HTERT RPE-1 (cell line): ENCODE results near the gene MTHFS.
"Not testable (repeated sequence)": the region's sequence is repeated elsewhere in the genome, so short reads cannot be mapped to it uniquely, and the experiment has no call there.

Experiments
- in situ Hi-C: fragments of 300-500 bp; cut with MboI; formaldehyde crosslinking; loops from 4 replicates; pipeline ENCODE4 v1.14.3; 2020; ENCODE audit warnings: low sequenced_read_pairs

MTHFS gene

DNA sequence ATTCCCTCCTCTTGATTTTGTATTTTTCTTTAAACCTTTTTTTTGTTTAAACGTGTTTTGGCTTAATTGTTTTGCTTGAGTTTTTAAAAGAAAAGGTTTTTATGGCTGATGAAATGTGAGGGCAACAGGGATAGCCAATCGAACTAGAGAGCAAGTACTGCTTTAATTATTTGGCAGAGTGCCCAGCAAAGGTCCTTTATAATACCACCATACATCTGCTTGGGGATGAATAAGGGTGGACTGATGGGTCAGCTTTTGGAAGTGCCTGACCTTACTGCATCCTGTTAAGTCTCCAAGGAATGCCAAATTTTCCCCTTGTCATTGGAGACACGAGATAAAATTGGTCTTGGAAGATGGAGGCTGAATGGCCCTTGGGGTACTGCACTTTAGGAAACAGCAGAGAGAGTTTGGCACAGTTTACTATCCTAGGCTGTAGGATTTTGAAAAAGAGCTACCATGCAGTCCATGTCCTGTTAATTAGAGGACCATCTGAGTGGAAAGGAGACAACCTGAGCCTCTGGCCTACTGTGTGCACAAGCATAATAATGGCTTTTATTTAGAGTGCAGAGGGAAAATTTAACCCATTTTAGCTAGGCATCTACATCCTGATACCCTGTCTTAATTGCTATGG lies 19.8 kb upstream of the MTHFS start:
- in situ Hi-C loops = no loop called here

DNA sequence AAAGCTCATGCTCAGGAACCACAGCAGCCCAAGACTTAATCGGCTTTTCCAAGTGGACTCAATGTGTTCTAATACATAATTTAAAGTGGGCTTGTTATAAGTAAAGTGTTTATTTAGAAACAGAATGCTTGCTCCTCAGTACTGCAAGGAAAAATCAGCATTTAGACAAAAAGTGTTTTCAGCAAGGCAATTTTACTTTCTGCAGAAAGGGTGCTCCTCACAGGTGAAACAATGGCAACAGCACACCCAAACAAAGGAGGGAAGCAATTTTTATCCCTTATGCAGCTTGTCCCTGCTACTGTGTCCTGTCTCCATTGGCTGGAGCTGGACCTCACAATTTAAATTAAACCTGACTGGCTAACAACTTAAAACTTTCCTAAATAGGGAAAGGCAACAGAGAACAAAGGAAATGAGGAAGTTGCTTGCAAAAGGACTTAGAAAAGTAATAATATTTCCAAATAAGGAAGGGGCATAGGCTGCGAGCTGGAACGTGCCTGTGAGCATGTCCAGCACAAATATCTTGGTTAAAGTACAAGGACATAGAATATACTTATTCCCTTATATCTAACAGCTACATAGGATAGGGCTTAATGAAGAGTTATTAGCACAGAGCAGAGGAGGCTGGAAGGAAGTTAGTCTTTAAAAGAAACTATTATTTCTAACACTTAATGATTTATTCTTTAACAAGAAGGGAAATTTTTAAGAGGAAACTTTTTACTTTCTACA lies 19.1 kb upstream of the MTHFS start:
- in situ Hi-C loops = not testable (repeated sequence)

DNA sequence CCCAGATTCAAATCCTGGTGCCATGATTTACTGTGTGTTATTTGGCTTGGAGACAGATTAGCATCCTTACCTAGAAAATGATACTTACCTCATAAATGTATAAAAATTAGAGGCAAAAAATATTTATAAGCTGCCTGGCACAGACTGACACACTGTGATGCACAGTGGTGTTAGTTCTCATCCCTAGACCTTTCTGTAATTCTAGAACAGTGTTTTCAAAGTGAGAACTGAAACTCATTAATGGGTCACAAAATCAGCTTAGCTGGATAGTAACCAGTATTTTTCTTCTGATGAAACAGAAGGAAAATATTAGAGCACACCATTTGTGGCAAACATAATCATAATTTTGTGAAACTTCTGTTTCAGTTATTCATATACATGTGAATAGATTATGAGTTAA lies 17.9 kb upstream of the MTHFS start:
- in situ Hi-C loops = no loop called here

DNA sequence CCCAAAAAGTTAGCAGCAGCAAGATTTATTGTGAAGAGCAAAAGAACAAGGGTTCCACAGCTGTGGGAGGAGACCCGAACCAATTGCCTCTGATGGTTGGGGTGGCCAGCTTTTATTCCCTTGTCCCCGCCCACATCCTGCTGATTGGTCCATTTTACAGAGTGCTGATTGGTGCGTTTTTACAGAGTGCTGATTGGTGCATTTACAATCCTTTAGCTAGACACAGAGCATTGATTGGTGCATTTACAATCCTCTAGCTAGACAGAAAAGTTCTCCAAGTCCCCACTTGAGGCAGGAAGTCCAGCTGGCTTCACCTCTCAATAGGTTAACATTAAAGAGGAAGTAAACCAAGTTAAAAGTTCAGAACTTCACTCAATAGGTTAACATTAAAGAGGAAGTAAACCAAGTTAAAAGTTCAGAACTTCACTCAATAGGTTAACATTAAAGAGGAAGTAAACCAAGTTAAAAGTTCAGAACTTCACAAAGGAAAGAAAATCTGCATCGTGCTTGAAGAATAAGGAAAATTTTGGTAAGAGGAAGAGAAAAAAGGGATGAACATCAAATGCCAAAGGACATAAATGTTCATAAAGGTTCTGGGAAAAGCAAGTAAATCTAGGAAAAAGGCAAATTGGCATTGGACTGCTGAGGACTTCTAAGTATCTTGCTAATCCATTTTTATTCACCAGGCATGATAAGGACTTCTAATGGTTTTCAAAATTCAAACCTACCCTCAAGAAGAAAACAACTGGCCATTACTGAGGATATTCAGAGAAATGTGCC lies 12.9 kb upstream of the MTHFS start:
- in situ Hi-C loops = not testable (repeated sequence)

DNA sequence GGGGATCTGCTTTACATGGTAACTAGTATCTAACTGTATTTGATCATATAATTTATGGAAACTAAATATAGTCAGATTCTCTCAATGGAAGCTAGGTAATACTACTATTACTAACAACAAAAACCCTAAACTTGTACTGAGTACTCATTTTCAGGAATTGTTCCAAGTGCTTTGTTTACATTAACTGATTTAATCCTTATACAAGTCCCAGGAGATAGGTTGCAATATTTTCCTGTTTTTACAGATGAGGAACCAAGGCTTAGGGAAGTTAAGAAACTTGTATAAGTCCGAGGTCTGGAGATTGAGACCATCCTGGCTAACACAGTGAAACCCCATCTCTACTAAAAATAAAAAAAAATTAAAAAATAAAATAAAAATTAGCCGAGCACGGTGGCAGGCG lies 7.5 kb upstream of the MTHFS start:
- in situ Hi-C loops = no loop called here

DNA sequence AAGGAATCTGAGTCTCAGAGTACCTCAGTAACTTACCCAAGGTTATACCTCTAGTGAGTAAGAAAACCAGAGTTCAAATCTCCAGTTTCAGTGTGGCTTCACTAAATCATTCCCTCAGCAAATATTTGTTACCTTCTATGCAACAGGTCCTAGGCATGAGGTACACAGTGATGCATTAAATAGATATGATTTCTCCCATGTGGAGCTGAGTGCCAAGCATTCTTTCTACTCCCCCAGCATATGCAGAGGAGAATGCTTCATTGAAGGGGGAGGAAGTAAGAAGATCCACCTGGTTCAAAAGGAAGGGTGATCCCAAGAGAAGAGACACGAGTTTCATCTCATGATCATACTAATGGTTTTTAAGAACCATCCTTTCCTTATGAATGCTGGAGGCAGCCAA lies 6.8 kb upstream of the MTHFS start:
- in situ Hi-C loops = no loop called here

DNA sequence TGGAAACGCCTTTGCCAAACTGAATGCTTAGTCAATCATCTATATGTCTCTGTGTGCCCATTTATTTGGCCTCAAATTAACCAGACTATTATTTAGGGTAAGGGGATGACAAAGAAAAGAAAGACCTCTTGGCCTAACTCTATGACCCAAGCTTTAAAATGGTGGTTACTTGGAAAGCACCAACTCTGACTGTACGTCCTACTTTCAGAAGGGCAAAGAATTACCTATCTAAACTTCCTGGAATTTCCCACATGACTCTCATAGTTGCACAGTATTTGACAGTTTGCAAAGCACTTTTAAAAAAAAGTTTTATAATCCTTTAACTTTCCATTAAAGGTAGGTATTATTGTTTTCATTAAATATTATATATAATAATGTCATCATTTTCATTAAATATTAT lies 6.3 kb upstream of the MTHFS start:
- in situ Hi-C loops = no loop called here

DNA sequence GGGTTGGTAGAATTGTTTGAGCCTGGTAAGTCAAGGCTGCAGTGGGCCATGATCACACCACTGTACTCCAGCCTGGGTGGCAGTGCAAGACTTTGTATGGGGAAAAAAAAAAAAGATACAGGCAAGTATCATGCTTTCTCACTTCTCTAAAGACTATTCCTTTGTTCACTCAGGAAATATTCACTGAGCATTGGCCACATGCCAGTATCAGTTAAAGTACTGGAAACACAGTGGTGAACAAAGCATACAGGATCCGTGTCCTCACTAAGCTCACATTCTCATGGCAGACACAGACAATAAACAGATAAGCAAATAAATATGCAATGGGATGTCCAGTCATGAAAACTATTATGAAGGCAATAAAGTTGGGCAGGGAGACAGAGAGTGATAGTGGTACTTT lies 5.1 kb upstream of the MTHFS start:
- in situ Hi-C loops = no loop called here

DNA sequence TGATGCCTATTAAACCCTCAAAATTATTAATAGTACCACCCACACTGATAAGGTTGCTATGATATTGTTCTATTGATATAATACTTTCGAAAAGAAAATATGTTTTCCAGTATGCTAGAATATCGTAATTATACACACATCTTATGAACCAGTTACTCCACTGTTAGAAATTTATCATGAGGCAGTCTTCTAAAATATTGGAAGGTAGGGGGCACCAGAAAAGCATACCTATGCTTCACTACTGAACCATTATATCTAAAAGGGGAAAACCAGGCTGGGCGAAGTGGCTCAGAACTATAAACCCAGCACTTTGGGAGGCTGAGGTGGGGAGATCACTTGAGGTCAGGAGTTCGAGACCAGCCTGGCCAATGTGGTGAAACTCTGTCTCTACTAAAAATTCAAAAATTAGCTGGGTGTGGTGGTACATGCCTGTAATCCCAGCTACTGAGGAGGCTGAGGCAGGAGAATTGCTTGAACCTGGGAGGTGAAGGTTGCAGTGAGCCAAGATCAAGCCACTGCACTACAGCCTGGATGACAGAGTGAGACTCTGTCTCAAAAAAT lies 4.1 kb upstream of the MTHFS start:
- in situ Hi-C loops = not testable (repeated sequence)

DNA sequence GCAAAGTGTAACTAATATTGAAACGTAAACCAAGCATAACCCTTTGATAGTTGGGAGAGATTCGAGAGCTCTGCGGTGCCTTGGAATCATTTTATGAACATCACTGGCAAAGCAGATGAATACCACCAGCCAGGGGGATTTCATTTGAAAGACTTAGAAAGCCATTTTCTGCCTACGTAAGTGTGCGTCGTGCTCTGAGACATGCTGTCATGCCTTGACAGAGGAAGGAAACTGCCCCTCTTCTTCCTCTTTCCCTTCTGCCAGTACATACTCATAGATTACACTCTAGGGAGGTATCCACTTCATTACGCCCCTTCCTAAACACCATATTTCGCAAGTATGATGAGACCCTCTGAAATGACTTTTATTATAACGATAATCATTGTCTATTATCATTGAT lies 3.3 kb upstream of the MTHFS start:
- in situ Hi-C loops = no loop called here

DNA sequence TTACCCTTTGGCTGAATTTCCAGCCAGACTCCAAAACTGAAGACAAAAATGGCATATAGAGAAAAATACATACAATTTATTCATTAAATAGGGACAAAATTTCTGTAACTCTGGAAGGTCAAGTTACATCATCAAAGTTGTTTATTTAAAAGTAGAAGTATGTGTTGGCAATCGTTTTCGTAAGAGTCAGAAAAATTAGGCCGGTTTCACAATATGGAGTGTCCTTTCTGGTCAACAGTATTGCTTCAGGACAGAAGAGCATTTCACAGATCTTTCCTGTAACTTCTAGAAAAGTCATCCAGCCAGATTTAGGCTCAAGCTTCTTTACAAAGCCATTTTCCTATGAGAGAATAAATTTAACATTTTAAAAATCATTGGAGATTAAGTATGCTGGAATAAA lies 2.0 kb upstream of the MTHFS start:
- in situ Hi-C loops = not testable (repeated sequence)

DNA sequence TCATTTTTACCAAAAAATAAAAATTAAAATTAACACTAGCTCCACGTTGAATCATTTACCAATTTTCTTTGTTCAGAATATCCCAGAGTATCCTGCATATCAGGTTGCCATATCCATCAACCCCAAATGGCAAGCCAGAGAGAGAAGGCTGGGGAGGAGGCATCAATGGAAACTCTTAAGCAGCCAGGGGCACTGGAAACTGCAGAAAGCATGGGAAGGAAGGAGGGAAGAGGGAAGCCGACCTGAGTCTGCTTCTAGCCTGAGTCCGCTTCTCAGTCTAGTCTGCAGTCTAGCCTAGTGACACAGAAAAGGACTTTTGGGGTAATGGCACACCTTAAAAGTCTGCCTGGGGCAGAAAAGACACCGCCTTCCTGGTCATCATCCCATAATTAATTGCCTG lies 1.6 kb upstream of the MTHFS start:
- in situ Hi-C loops = no loop called here

DNA sequence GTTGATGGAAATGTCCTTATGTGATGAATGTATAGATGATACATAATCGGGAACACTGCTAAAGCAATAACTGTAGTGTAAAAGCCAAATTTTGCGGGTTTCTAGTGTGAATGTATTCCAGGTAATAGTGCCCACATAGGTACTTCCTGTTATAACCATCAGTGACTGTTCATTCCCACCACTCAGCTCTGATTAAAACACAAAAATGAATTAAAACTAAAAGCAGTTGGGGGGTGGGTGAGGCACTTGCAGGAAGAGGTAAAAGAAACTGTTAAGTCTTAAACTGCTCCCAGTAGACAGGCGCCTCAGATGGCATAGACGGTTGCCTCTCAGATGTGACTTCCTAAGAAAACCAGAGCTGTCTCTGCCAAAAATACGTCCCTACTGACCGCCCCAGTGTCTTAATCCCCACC lies 893 bp upstream of the MTHFS start:
- in situ Hi-C loops = no loop called here

DNA sequence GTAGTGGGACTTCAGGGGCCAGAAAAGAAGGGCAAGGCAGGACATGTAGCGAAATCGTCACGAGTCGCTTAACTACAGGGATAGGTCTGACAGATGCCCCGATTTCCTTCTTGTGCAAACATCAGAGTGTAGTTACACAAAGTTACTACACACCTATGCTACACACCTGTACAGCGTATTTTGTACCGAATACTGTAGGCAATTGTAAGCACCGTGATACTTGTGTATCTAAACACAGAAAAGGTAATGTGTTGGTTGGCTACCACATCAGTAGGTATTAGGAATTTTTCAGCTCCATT lies 515 bp upstream of the MTHFS start:
- in situ Hi-C loops = no loop called here

DNA sequence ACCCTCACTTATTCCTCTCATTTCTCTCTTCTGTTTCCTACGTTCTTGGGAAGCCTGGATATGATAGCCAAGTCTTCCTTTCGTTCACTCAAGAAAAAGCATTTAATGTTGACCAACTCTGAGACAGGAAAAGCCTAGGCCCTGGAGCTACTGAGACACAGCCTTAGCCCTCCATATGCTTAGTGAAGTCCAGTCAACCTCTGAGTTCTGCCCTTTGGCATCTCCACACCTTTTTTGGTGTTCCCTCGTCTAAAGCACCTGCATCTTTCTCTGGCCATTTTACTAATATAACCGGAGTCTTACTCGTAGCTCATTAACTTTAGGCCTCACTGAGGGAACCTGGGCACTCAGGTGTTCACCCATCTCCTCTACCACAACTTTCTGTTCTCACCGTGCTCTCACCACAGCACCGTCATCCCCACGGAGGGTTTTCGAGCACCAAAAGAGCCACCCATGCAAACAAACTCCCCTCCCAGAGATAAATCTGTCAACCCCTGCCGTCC lies 632 bp downstream of the MTHFS start:
- in situ Hi-C loops = no loop called here

DNA sequence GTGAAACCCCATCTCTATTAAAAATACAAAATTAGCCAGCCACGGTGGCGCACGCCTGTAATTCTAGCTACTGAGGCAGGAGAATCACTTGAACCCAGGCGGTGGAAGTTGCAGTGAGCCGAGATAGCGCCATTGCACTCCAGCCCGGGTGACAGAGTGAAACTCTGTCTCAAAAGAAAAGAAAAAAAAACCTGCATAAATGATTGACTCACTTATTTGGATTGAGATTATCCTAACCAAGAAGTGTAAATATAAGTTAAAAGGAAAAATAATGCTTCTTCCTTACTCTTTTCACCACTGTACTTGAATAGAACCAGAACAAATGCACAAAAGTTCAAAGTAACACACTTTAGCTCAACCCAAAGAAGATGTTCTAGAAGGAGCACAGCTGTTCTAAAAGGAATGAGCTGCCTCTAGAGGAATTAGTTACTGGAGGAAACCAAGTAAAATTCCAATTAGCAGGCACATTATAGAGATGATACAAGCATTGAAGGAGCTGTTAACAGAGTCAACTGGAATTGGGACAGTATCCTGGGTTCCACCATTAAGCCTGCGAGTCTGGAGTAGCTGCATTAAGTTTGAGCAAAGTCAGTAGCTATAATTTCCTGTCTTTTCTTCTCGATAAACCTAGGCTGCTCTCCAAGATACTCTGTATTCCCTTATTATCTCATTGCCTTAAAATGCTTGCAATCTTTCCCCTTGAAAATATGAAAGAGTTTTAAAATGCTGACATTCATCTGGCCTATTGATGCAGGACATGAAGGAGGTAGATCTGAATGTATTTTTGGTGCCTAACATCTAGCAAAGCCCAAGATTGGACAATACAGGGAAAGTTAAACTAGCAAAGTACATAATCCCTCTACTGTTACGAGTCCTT lies 9.5 kb downstream of the MTHFS start:
- in situ Hi-C loops = no loop called here

DNA sequence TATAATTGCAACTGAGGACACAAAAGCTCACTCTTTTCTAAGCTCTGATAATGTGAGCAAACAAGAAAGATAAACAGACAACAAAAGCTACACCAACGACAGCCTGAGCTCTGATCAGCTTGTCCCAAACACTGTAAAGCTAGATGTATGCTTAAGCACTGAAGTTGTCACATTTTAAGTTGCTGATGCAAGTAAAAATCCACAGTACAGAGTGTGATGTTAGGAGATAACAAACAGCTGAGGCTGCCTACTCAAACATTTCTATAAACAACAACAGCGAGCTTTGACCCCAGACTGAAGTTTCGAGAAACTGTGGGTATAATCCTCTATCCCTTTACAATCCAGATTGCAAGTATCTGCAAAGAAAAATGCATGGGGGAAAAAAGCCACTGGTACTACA lies 10.7 kb downstream of the MTHFS start:
- in situ Hi-C loops = no loop called here

DNA sequence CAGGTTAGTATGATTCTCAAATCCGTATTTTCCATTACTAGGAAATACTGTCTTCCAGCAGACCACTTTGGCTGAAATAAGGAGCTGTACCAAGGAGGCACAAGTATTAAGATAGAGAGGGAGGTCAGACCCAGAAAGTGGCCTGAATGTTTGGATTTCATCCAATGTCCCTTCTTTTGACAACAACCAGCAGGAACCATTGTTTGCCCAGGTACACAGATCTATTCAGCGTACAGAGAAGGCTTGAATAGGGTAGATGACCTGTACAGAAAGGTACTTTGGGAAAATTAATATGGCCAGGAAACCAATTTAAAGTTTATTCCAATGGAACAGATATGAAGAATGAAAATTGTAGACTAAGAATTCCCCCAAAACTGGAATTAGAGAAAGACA lies 12.6 kb downstream of the MTHFS start:
- in situ Hi-C loops = no loop called here

DNA sequence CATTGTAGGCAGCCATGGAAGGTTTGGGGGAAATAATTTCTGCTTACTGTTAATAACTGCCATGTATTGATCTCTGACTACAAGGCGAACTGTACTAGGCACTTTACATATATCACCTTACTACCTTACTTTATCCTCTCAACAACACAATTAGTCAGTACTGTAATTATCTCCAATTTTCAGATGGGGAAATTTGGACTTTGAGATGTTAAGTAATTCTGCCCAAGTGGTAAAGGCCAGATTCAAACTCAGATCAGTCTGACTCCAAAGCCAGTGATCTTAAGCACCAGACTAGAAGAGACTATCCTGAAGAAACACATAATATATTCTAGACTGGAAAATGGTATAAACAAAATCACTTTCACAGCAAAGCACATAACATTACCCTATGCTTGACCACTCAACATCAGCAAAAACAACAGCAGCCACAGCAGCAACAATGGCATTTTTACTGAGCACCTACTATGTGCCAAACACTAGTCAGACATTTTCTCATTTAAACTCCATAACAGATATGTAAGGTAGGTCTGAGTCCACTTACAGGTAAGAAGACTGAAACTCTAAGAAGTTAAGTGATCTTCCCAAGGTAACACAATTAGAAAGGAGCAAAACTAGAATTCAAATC lies 13.1 kb downstream of the MTHFS start:
- in situ Hi-C loops = no loop called here

DNA sequence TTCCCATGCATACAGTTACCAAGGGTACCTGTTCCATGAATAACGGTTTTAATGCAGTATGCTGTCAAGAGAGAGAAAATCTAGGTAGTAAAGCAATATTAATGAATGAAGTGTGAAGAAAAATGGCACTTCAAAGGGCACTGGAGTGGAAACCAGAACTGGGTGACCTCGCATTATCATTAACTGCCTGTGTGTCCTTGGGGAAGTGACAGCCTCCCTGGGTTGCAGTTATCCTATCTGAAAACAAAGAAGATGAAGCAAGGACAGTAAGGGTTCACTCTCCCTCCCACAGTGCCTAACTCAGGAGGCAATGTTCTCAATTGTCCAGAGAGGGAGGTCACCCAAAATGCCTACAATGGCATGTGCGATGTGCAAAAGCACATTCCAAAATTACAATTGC lies 15.1 kb downstream of the MTHFS start:
- in situ Hi-C loops = no loop called here
